Panc1 (cell line): ENCODE results near the gene PIP4K2C. TPM values are rescaled to one million over a fixed set of nuclear protein-coding genes. Genes with fewer than 3 reads are reported as not detected.

Experiments
- ATAC-seq: fragments of 200-7000 bp; cut with Tn5 transposase; 2 replicates; pipeline ENCODE4 v1.9.1; 2020; ENCODE audit warnings: mild to moderate bottlenecking, moderate library complexity
- BruUV-seq: library from RNA; stranded (reverse); fragments of 400-500 nt; replicated peaks from 2 replicates; lab custom pipeline; 2021; lab: Mats Ljungman, UMichigan
- CTCF ChIA-PET: fragments of 300-600 bp; sonication (Branson Sonifier 250); formaldehyde crosslinking; loops from one replicate; lab custom pipeline; 2022; ENCODE audit warnings: antibody characterized with exemption; lab: Charles Lee
- POLR2A ChIA-PET: fragments of 300-600 bp; sonication (Branson Sonifier 250); formaldehyde crosslinking; loops from one replicate; lab custom pipeline; 2022; ENCODE audit warnings: antibody characterized with exemption; lab: Charles Lee
- DNase-seq: peaks from one replicate; pipeline ENCODE4 v3.0.0-alpha.2; 2010; ENCODE audit warnings: low read depth, low spot score
- H3K27ac ChIP-seq: 2 replicates; pipeline ENCODE4 v1.5.1; 2011; ENCODE audit warnings: mild to moderate bottlenecking, low read length, inconsistent platforms
- H3K27me3 ChIP-seq: fragments of 200-500 bp; sonication (Bioruptor generic); 2 replicates; pipeline ENCODE4 v1.6.0; 2014; ENCODE audit warnings: low read length, inconsistent platforms; ENCODE audit not compliant: control insufficient read depth, insufficient read depth
- H3K36me3 ChIP-seq: fragments of 200-500 bp; sonication (Bioruptor generic); 2 replicates; pipeline ENCODE4 v1.5.1; 2014; ENCODE audit warnings: inconsistent platforms, mild to moderate bottlenecking, low read length, moderate library complexity; ENCODE audit not compliant: control insufficient read depth, insufficient read depth
- H3K4me1 ChIP-seq: 2 replicates; pipeline ENCODE4 v1.5.1; 2011; ENCODE audit warnings: inconsistent platforms, mild to moderate bottlenecking, low read length, moderate library complexity; ENCODE audit not compliant: control insufficient read depth, insufficient read depth
- H3K4me3 ChIP-seq, 2 experiments: 2 replicates each; pipeline ENCODE4 v1.5.1; 2011 to 2012; ENCODE audit warnings: low read depth in 2 of 2, low read length in 2 of 2, mild to moderate bottlenecking in 2 of 2, inconsistent platforms in 1 of 2, moderate library complexity in 1 of 2
- H3K9me3 ChIP-seq: fragments of 200-500 bp; sonication (Bioruptor generic); 2 replicates; pipeline ENCODE4 v1.5.1; 2014; ENCODE audit warnings: low read depth, mild to moderate bottlenecking, inconsistent platforms, low read length, moderate library complexity; ENCODE audit not compliant: control insufficient read depth, insufficient read depth
- CTCF ChIP-seq: fragments of 450-650 bp; IDR thresholded peaks from 2 replicates; pipeline ENCODE4 v1.5.1; 2017; ENCODE audit warnings: mild to moderate bottlenecking
- POLR2AphosphoS5 ChIP-seq: IDR thresholded peaks from 2 replicates; pipeline ENCODE4 v1.6.1; 2012; ENCODE audit warnings: mild to moderate bottlenecking, low read depth, low read length, moderate library complexity
- SIN3A ChIP-seq: IDR thresholded peaks from 2 replicates; pipeline ENCODE4 v1.6.1; 2012; ENCODE audit warnings: low read depth, mild to moderate bottlenecking, low read length, moderate library complexity, borderline replicate concordance; ENCODE audit not compliant: insufficient read depth
- TCF7L2 ChIP-seq: IDR thresholded peaks from 2 replicates; pipeline ENCODE4 v1.6.1; 2011; ENCODE audit warnings: mild to moderate bottlenecking, low read depth, low read length, inconsistent platforms
- in situ Hi-C: cut with HindIII; loops from 2 replicates; pipeline ENCODE4 v1.10.0; 2016; ENCODE audit warnings: low sequenced_read_pairs, low pct_unique_long_range_greater_than_20kb
- intact Hi-C: fragments of 100-400 bp; cut with micrococcal nuclease; formaldehyde crosslinking; loops from one replicate; pipeline ENCODE4 v1.10.0; 2022; ENCODE audit not compliant: unreplicated experiment
- total RNA-seq: library from RNA; stranded (reverse); gene quantifications from one replicate; pipeline ENCODE4 v1.2.1, GENCODE V29; 2021; ENCODE audit not compliant: unreplicated experiment

The PIP4K2C gene
- total RNA-seq, 1 experiment from 2014 or later: 62.6 TPM

DNA sequence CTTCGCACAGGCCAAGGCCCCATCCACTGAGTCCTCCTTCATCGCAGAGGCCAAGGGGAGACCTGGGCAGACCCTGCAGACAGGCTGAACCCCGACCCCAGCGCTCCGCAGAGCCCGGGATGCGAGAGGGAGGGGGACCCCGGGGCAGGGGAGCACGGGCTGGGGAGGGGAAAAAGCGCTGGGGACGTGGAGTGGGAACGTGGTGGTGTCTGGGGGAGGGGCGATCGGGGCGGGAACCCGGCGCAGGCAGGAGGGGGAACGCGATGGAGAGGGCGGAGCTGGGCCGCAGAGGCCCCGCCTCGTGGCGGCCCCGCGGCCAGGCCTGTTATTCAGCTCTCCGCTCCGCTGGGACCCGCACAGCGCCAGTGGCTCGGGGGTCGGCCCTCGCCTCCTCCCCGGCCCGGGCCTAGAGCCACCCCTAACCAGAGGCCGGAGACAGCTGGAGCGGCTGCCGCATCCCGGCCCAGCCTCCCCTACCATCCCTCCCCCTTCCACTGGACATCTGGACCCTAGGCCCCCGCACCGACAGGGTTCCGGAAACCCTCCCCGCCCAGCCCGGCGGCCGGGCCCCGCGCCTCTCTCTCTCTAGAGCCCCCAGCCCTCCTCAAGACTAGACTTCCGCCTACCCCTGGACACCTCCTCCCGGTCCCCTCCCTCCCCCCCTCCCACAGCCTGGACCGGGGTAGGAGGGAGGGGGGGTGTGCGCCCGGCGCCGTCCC lies 20.3 kb downstream of the PIP4K2C start, which contains the start of gene ARHGEF25:
Gene ARHGEF25 (plus strand): TSS at position 328 of the 719 bp plus-strand sequence. CDS start 460 bp downstream, outside the sequence.
- POLR2A ChIA-PET: no interaction called here
- Histone ChIP-seq H3K4me3 (peak within 1 kb of the TSS; percentile 59 to 62), H3K27me3 (no peaks in the 10 kb centered on the region), H3K9me3 (no peaks in the 10 kb centered on the region), H3K4me1 (peaks cover 8% of the 10 kb centered on the region; the same call in 1 of the 2 replicates), H3K36me3 (no peaks in the 10 kb centered on the region), H3K27ac (peak within 1 kb of the TSS; percentile 44)
- TF ChIP-seq POLR2AphosphoS5: peak; percentile 44; the same call in 1 of the 2 replicates
- no peak for TF ChIP-seq SIN3A
- CTCF ChIA-PET: interaction anchor here (0.7 to 0.9 kb wide), 2 partner anchors 28 to 83 kb away, joined by 3 to 5 read pairs; partner anchors contain the start of gene OS9
- in situ Hi-C loops (no loop called here), intact Hi-C loops (no loop called here)
- ATAC-seq (peak; percentile 88), DNase-seq (no peak)
- no TSS peak for BruUV-seq

DNA sequence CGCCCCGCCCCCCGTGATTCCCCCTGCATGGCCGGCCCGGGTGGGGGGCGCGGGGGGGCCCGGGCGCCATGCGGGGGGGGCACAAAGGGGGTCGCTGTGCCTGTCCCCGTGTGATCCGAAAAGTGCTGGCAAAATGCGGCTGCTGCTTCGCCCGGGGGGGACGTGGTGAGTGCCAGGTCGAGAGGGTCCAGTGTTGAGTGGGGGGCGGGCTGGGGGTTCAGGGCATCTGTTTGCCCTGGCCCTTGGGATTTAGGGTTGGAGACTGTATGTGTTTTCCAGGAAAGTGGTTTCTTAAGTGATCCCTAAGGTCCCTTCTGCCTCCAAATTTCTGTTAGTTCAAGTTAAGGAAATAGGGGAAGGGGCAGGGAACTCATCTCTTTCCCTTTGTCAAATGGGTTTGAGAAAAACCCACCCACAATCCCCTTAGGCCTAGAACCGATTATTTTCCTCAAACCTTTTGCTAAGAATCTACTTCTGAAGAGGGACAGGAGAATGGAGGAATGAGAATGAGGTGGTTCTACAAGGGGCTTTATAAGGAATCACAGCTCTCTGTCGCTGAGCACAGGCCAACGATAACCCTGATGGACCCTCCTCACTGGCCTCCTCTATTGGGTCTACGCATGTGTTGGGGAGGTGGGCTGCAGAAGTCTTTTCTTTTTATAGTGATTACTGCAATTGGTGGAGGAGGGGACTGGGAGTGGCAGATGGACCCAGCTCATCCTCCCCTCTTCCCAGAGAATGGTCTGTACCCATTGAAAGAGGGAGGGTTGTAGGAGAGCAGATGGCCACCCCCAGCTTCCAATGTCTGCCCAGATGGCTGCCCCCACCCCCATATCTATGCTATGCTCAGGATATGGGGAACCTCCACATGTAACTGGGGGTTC lies 21.1 kb downstream of the PIP4K2C start:
- POLR2A ChIA-PET: no interaction called here

More for the DNA sequence above, 21.1 kb downstream of the PIP4K2C start:
- ATAC-seq (no peak), DNase-seq (no peak)
- in situ Hi-C loops: no loop called here
- Histone ChIP-seq H3K36me3 (no peaks in the 10 kb centered on the region), H3K9me3 (no peaks in the 10 kb centered on the region), H3K27ac (no peak overlapping the region), H3K27me3 (no peaks in the 10 kb centered on the region), H3K4me1 (peaks cover 8% of the 10 kb centered on the region; the same call in 1 of the 2 replicates), H3K4me3 (peak overlapping the region; percentile 59 to 62)
- intact Hi-C loops: no loop called here
- TF ChIP-seq TCF7L2 (no peak), POLR2AphosphoS5 (no peak), CTCF (no peak), SIN3A (no peak)
- CTCF ChIA-PET: no interaction called here
- TSS peak; percentile 55 for BruUV-seq
